ENCODE data around the gene GPR137B. TPM values are rescaled to one million over a fixed set of nuclear protein-coding genes. Genes with fewer than 3 reads are reported as not detected.

GPR137B gene
- total and polyA plus RNA-seq, 2 experiments from 2014 or later, result 4.5 to 11.1 TPM

GRCh38 chr1:236149003-236149595, 6.8 kb downstream of the GPR137B start:
- no peak for TF ChIP-seq STAT1 (IDR thresholded peaks at IDR 0.05; ENCODE audit: unreplicated experiment)
- TF ChIP-seq POLR2AphosphoS5 (IDR thresholded peaks at IDR 0.05; ENCODE audit: low read depth), result no peak
- TF ChIP-seq ZNF331 (CRISPR knock-in tag; IDR thresholded peaks at IDR 0.05; ENCODE audit: low read depth), result no peak
- no peak for TF ChIP-seq JUNB (IDR thresholded peaks at IDR 0.05; ENCODE audit: unreplicated experiment)
- no peak for TF ChIP-seq ZNF114 (CRISPR knock-in tag; IDR thresholded peaks at IDR 0.05)
- no peak for TF ChIP-seq EZH2phosphoT487 (IDR thresholded peaks at IDR 0.05; ENCODE audit: unreplicated experiment)
- TF ChIP-seq ZNF462 (CRISPR knock-in tag; IDR thresholded peaks at IDR 0.05), result no peak
- no peak for TF ChIP-seq ETS1 (IDR thresholded peaks at IDR 0.05)
- no peak for TF ChIP-seq CREB1 (CRISPR knock-in tag; IDR thresholded peaks at IDR 0.05; ENCODE audit: low read depth)
- TF ChIP-seq REST (IDR thresholded peaks at IDR 0.05; ENCODE audit: unreplicated experiment), result no peak
- no peak for TF ChIP-seq CTCF (conservative IDR thresholded peaks at IDR 0.05; ENCODE audit: low read depth in 2 of 2)
- TF ChIP-seq NANOG (IDR thresholded peaks at IDR 0.05; ENCODE audit: borderline replicate concordance), result no peak
- TF ChIP-seq EZH2 (IDR thresholded peaks at IDR 0.05; ENCODE audit: low read depth, unreplicated experiment), result no peak
- H3F3A ChIP-seq (replicated peaks; ENCODE audit: low read depth), result no peaks in the 10 kb centered on the region
- peaks cover 4% of the 10 kb centered on the region for H3K27me3 Mint-ChIP-seq (ENCODE audit: insufficient read depth, low read depth, poor library complexity)
- H3K4me2 ChIP-seq, result no peak overlapping the region
- H3K79me2 ChIP-seq (replicated peaks; ENCODE audit: insufficient read depth), result peaks cover 45% of the 10 kb centered on the region
- no peaks in the 10 kb centered on the region for H3K9me2 ChIP-seq (ENCODE audit: insufficient read depth)
- no peaks in the 10 kb centered on the region for H3K36me3 ChIP-seq (ENCODE audit: insufficient read depth)
- peaks cover 10% of the 10 kb centered on the region for H4K20me1 ChIP-seq (replicated peaks; ENCODE audit: insufficient read depth)
- no peak overlapping the region for H3K4me3 Mint-ChIP-seq
- H3K4me1 Mint-ChIP-seq, result peaks cover 26% of the 10 kb centered on the region
- H3K36me3 Mint-ChIP-seq (ENCODE audit: low read depth), result peaks cover 8% of the 10 kb centered on the region; the same call in 2 of the 3 replicates
- no peaks in the 10 kb centered on the region for H3K9me3 Mint-ChIP-seq
- DNase-seq (ENCODE audit: low spot score) (no peak), ATAC-seq (no peak)
- peaks cover 6% of the 10 kb centered on the region for H3K4me1 ChIP-seq (ENCODE audit: insufficient read depth)
- H2AFZ ChIP-seq, result no peak overlapping the region
- H3K27ac Mint-ChIP-seq, result peak overlapping the region; percentile 60; the same call in 1 of the 2 replicates
- H3K27ac ChIP-seq (ENCODE audit: low read depth), result no peak overlapping the region
- no peak overlapping the region for H3K4me3 ChIP-seq
- peaks cover 5% of the 10 kb centered on the region for H3K27me3 ChIP-seq (ENCODE audit: insufficient read depth)
